Thymus (tissue), 11 donors: Measurements from ENCODE around the gene PPM1L. TPM values are rescaled to one million over a fixed set of nuclear protein-coding genes. Genes with fewer than 3 reads are reported as not detected.
"Not testable (repeated sequence)": the region's sequence is repeated elsewhere in the genome, so short reads cannot be mapped to it uniquely, and the experiment has no call there.

Source experiments
- DNase-seq, 9 donors: peaks; one replicate each; pipeline ENCODE4 v3.0.0-alpha.2; 2013; ENCODE audit warnings: low spot score in 9 of 9, low read depth in 6 of 9, missing footprints in 1 of 9
- H3K27ac ChIP-seq, 2 donors: one replicate each; pipeline ENCODE4 v1.5.1; 2013; ENCODE audit warnings: control low read depth in 1 of 2, low read depth in 1 of 2, low read length in 1 of 2, mild to moderate bottlenecking in 1 of 2, moderate library complexity in 1 of 2
- H3K27me3 ChIP-seq, 2 donors: one replicate each; pipeline ENCODE4 v1.5.1; 2013; ENCODE audit warnings: low read length in 1 of 2; ENCODE audit not compliant: control insufficient read depth in 2 of 2, insufficient read depth in 1 of 2
- H3K36me3 ChIP-seq, 2 donors: one replicate each; pipeline ENCODE4 v1.5.1; 2013; ENCODE audit warnings: low read length in 1 of 2, mild to moderate bottlenecking in 1 of 2, moderate library complexity in 1 of 2; ENCODE audit not compliant: control insufficient read depth in 2 of 2, insufficient read depth in 2 of 2
- H3K4me1 ChIP-seq, 2 donors: one replicate each; pipeline ENCODE4 v1.5.1; 2013; ENCODE audit warnings: low read length in 2 of 2; ENCODE audit not compliant: control insufficient read depth in 2 of 2, insufficient read depth in 2 of 2
- H3K4me3 ChIP-seq, 2 donors: one replicate each; pipeline ENCODE4 v1.5.1; 2013; ENCODE audit warnings: low read length in 2 of 2, control low read depth in 1 of 2, mild to moderate bottlenecking in 1 of 2
- H3K9me3 ChIP-seq, 2 donors: one replicate each; pipeline ENCODE4 v1.5.1; 2013; ENCODE audit warnings: low read length in 1 of 2, mild to moderate bottlenecking in 1 of 2; ENCODE audit not compliant: control insufficient read depth in 2 of 2, insufficient read depth in 1 of 2
- WGBS: extraction: QIAGEN DNeasy Blood & Tissue Kit; methylation state at CpG from one replicate; pipeline ENCODE4 v1.1.7; 2013; 5-methylcytosine and 5-hydroxymethylcytosine counted together
- polyA plus RNA-seq: library from polyadenylated mRNA; stranded (reverse); fragments of 200-250 nt; gene quantifications from one replicate; pipeline ENCODE4 v1.2.3, GENCODE V29; 2013
- total RNA-seq: library from RNA; stranded (reverse); fragments of 120-200 nt; gene quantifications from one replicate; pipeline ENCODE4 v1.2.4, GENCODE V29; 2013
- donor health status: healthy.

PPM1L gene
- total and polyA plus RNA-seq, 2 donors = 3.3 to 4.7 TPM

DNA sequence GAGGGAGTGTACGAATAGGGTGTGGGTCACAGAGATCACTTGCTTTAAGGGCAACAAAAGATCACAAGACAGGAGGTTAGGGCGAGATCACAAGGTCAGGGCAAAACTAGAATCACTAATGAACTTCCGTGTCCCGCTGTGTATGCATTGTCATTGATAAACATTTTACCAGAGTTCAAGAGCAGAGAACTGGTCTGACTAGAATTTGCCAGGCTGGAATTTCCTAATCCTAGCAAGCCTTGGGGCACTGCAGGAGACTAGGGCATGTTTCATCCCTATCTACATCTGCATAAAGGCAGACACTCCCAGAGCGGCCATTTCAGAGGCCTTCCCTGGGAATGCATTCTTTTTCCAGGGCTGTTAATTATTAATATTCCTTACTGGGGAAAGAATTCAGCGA lies 227.9 kb downstream of the PPM1L start:
- not testable (repeated sequence) for H3K4me1 ChIP-seq, DNase-seq, H3K36me3 ChIP-seq, H3K9me3 ChIP-seq, H3K4me3 ChIP-seq, H3K27me3 ChIP-seq, H3K27ac ChIP-seq
- 91% methylated on average over 6 of the region's 6 CpGs for WGBS

DNA sequence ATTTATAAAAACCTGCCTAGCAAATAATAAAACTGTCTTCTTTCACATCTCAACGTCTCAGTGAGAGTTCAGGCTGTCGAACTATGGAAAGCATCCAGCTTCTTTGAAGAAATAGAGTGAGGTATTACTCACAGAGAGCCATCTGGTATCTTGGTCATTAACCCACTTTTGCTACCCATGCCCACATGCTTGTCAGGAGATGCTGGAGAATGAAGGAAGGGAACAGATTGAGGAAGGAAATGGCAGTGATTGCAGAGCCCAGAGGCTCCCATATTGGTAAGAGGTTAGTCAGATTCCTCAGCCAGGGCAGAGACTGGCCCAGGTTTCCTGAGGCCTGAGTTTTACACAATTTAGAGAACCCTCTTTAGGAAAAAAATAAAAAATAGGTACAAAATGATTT lies 230.0 kb downstream of the PPM1L start:
- DNase-seq = no peak
- Histone ChIP-seq H3K4me3 (no peak overlapping the region), H3K36me3 (no peaks in the 10 kb centered on the region), H3K9me3 (no peaks in the 10 kb centered on the region), H3K27me3 (no peaks in the 10 kb centered on the region), H3K4me1 (no peaks in the 10 kb centered on the region), H3K27ac (no peak overlapping the region)
- 91% methylated on average over 2 of the region's 2 CpGs for WGBS

DNA sequence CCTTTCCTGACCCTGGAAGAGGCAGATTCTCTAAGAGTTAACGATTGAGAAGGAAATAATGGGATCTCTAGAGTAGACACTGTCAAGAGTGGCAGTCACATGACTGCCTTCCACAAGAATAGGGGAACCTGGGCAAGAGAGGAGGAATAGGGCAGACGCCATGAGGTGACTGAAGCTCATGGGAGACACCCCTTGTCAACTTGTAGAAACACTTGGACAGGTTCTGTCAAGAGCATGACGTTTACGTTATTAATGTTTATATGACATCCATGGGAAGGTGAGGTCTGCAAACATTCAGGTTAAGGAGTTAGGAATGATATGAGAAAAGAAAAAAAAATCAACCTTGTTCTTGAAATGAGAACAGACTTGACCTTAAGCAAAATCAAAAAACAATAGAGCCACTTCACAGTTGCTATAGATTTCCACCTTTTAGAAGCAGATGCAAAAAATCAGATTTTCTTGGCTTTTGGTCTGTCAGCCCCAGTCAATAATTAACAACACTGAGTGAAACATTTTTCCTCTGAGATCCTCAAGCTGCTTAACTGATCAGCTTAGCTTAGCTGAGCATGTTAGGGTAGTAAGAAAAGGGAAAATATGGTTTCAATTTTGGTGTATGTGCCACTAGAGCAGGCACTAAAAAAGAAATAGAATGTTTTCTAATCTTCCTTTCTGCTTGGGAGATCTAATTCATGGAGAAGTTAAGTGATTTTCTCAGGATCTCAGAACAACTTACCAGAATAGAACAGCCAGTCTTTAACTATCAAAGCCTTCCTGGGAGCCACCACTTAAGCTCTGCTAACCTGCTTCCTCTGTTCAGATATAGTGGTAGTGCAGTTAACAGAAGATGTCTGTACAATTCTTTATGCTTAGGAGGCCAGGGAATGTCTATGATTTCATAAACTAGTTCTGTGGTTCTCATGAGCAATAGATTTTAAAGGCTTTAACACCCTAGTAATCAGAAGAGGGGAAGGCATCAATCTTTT lies 232.2 kb downstream of the PPM1L start:
- no peak overlapping the region for H3K27ac ChIP-seq
- no peaks in the 10 kb centered on the region for H3K27me3 ChIP-seq
- H3K4me3 ChIP-seq = no peak overlapping the region
- H3K4me1 ChIP-seq = no peaks in the 10 kb centered on the region
- 97% methylated on average over 4 of the region's 4 CpGs for WGBS
- no peaks in the 10 kb centered on the region for H3K36me3 ChIP-seq
- no peaks in the 10 kb centered on the region for H3K9me3 ChIP-seq
- no peak for DNase-seq

DNA sequence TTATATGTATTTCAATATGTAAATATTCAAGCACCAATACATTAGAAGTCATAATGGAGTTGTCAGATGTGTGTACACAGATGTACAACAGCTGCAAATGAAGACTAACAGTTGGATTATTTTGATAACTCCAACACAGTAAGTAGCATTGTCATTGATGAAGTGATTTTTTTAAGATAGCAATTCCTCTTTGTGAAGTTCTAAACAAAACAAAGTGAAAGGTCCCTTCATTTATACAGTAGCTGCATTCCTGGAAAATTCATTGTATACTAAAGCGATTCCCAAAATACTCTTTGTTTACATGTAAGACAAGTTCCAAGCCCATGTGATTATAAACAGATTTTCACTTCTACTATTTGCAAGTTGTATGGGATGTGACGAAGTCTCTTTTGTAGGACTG lies 234.4 kb downstream of the PPM1L start:
- Histone ChIP-seq H3K27ac (no peak overlapping the region), H3K4me1 (no peaks in the 10 kb centered on the region), H3K27me3 (no peaks in the 10 kb centered on the region), H3K9me3 (no peaks in the 10 kb centered on the region), H3K36me3 (no peaks in the 10 kb centered on the region), H3K4me3 (no peak overlapping the region)
- no peak for DNase-seq
- WGBS = 99% methylated on average over 2 of the region's 2 CpGs

DNA sequence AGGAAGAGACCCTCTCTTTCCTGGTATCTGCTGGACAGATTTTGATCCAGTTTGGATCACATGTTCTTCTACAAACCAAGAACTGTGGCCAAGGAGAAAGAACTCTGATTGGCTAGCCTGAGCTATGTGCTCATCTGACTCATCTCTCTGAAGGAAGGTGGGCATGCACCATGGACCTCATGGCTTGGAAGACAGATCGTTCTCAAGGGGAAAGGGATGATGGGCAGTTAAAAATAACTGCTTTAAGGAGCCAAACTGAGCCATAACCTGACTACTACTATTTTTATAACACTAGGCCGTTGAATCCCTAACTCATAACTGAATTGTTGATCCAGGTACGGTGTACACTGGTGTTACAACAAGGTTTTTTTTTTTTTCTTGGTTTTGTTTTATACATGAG lies 236.7 kb downstream of the PPM1L start:
- H3K4me1 ChIP-seq = no peaks in the 10 kb centered on the region
- WGBS = 85% methylated on average over 3 of the region's 3 CpGs
- no peaks in the 10 kb centered on the region for H3K27me3 ChIP-seq
- H3K27ac ChIP-seq = no peak overlapping the region
- no peaks in the 10 kb centered on the region for H3K9me3 ChIP-seq
- no peaks in the 10 kb centered on the region for H3K36me3 ChIP-seq
- no peak for DNase-seq
- no peak overlapping the region for H3K4me3 ChIP-seq

DNA sequence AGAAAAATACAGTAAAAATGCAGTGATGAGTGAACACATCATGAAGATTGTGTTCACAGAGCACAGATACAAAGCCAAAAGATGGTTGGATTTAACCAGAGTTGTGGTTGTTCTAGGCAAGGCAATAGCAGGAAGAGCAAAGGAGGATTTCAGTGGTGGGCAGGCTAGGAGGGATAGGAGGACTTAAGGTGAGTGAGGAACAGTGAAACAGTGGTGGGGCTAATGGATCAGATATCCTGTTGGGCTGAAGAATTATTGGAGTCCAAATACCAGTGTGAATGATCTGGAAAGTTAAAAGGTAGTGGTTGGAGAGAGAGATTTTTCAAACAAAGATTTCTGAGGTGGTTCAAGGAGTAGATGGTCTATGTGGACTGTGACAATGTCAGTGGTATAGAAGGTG lies 240.8 kb downstream of the PPM1L start:
- H3K9me3 ChIP-seq = no peaks in the 10 kb centered on the region
- no peak for DNase-seq
- no peaks in the 10 kb centered on the region for H3K4me1 ChIP-seq
- H3K27me3 ChIP-seq = no peaks in the 10 kb centered on the region
- no peak overlapping the region for H3K27ac ChIP-seq
- H3K4me3 ChIP-seq = no peak overlapping the region
- no peaks in the 10 kb centered on the region for H3K36me3 ChIP-seq

DNA sequence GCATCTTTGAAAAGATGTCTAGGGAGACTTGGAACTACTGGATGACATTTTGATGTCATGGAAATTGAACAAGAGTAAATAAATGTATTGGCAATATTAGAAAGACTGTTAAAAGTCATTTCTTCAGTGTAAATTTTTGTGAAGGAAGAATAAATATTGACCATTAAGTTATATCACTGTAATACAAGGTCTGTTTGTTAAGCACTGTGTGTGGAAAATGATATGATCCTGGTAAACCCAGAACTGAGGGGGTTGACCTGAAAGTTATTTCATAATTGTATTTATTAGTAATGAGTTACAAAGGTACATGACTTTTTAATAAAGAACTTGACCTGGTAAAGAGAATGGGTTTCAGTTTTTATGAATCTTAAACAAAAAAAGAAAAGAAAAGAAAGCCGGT lies 242.6 kb downstream of the PPM1L start:
- Histone ChIP-seq H3K4me3 (no peak overlapping the region), H3K36me3 (no peaks in the 10 kb centered on the region), H3K27ac (no peak overlapping the region), H3K9me3 (no peaks in the 10 kb centered on the region), H3K27me3 (no peaks in the 10 kb centered on the region), H3K4me1 (no peaks in the 10 kb centered on the region)
- DNase-seq = no peak
- 98% methylated on average over 1 of the region's 1 CpG for WGBS

DNA sequence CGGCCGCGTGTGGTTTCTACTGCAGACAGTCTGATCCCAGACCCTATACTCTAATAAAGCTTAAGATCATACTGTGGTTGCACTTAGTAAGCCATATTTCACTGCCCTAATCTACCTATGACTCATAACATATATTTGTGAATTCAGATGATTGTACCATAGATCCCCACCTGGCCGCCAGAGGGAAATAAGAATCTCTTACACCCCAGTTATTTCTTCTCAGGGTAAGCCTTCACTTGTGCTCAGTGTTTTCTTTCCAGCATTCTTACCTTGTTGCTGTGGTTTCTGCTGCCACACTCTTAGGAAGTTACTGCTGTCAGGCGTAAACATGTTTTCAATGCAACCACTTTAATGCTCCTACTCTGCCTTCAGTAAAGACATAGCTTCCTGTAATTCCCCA lies 243.2 kb downstream of the PPM1L start:
- H3K9me3 ChIP-seq = no peaks in the 10 kb centered on the region
- no peak overlapping the region for H3K27ac ChIP-seq
- no peak overlapping the region for H3K4me3 ChIP-seq
- DNase-seq = peak in 2 of 9 donors; percentile 7 to 53
- no peaks in the 10 kb centered on the region for H3K4me1 ChIP-seq
- H3K27me3 ChIP-seq = no peaks in the 10 kb centered on the region
- 79% methylated on average over 5 of the region's 5 CpGs for WGBS
- H3K36me3 ChIP-seq = no peaks in the 10 kb centered on the region

DNA sequence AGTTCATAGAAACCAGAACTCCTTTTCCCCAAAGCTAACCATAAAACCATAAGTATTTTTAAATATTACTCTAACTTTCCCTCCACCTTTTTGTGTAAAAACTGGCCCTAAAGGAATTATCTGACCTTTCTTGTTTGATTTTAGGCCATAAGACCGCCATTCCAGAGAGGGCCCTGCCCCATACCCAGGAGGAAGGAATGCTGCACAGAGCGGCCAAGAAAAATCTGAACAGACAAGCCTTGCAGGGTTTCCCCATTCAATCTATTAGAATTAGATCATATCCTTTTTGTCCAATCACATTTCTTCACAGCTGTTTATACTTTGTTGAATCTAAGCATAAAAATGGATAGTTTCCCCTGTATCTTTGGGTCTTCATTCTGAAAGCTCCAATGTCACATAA lies 252.1 kb downstream of the PPM1L start:
- Histone ChIP-seq H3K27me3 (no peaks in the 10 kb centered on the region), H3K36me3 (no peaks in the 10 kb centered on the region), H3K27ac (no peak overlapping the region), H3K4me1 (no peaks in the 10 kb centered on the region), H3K4me3 (no peak overlapping the region), H3K9me3 (no peaks in the 10 kb centered on the region)
- no peak for DNase-seq
- WGBS = 97% methylated on average over 2 of the region's 2 CpGs
